NCI-H82 treated with DMSO at 0.1 percent for 48 hours (cell line): ENCODE data around the gene SIGMAR1.
A peak's percentile ranks its signal among the peaks of the same experiment; 100 is the strongest.
"Not testable (repeated sequence)": the region's sequence is repeated elsewhere in the genome, so short reads cannot be mapped to it uniquely, and the experiment has no call there.

Source experiments
- DNase-seq: peaks from one replicate; lab custom pipeline; 2025; ENCODE audit not compliant: unreplicated experiment; lab: John Stamatoyannopoulos, UW

Gene SIGMAR1

DNA sequence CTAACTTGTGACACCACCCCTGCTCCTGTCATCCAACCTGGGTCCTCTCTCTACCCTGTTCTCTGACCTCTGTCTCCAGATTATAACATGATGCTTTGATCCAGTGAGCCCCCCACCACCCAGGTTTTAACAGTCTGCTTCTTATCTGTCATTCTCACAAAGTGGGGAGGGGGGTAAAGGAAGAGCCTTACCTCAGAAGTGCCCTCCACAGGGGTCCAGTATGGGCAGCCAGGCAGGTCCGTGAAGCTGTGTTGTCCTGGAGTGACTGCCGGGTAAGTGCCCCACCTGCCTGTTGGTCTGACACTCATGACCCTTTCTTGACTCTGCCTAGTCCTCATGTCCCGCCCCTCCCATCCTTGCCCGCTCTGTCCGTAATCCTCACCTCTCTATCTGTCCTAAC is 17.8 kb upstream of the SIGMAR1 start:
- no peak for DNase-seq

- DNase-seq = peak; percentile 57
These were observed 16.9 kb upstream of the SIGMAR1 start for GRCh38 chr9:34654323-34655051.

DNA sequence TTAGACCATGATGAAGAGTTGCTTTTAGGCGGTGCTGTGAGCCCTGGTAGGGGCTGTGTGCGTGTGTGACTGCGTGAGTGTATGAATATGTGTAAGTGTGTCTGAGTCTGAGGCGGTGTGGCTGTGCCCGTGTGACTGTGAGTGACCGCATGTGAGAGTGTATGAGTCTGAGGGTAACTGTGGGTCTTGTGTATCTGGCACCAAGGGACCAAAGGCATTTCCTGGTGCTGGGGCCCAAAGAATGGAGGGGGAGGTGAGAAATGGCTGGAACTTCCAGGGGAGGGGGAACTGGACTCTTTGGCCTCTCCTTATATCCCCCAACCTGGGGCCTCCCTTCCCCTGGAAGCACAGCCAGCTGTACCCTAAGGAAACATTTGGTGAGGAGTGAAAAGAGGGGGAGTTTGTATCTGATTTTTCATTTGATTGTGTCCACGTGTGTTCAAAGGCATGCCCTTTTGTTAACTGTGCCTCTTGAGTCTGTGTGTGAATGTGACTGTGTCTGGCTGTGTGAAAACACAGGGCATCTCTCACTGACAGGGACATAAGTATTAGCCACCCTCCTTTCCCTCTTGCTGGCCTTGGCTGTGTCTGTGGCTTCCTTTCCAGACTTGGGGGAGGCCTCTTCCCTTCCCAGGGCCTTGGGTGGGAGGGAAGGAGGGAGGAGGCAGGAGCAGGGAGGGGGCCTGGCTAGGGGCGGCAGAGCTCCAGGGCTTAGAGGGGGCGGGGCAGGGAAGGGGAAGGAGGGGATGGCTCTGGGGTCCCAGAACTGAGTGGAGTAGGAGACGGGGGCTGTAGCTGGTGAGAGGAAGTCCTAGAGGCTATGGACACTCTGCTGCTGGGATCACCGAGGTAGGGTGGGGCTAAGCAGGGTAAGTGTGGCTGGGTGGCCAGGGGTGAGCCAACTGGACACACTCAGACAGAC is 15.8 kb upstream of the SIGMAR1 start:
- DNase-seq = peak; percentile 49

DNA sequence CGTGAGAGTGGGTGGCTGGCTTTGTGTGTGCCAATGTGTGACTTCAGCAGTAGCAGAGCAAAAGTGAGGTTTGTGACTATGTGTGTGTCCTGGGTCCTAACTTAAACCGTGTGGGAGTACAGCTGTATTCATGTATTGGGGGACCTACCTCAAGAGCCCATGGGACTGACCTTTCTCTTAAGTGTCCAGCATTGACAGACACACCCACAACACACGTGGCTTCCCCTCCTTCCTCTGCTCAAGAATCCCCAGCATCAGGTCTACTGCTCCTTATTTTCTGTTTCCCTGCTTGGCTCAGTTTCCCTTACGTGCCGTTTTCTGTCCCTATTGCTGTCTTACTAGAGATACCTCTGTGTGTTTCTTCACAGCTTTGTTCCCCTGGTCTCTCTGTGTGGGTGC is 15.0 kb upstream of the SIGMAR1 start:
- no peak for DNase-seq

DNA sequence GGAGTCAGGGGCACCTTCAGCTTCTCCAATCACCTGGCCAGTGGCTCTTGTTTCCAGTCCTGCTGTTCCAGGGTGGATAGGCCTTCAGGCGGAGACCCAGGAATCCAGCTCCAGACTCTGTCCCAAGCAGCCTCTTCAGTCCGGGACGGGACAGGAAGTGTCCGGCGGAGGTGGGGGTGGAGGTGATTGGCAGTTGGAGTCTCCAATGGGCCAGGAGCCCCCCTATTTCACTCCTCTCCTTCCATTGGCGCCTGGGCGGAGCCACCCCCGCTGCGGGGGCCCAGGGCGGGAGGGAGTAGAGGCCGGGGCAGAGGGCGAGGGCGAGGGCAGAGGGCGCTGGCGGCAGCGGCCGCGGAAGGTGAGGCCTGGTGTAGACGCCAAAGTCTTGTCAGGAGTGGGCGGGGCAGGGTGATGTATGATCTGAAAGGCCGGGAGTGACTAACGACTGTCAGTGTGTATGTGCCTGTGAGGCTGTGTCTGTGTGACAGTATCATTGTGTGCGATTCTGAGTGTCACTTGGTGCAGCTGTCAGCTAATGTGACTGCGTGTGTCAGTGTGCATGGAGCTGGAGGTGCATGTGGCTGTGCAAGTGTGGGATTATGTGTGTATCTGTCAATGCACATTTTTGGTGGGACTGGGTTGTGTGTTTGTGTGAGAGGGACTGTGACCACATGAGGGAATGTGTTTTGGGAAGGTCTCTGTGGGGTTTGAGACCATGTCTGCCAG is 14.5 kb upstream of the SIGMAR1 start, which contains the start of gene IL11RA:
Gene IL11RA, plus strand, starts transcription at position 310 of the 726 bp plus-strand sequence. CDS start 3,033 bp downstream, outside the sequence.
- DNase-seq = no peak

- DNase-seq = no peak
These were observed 13.7 kb upstream of the SIGMAR1 start for GRCh38 chr9:34651321-34651720.

- DNase-seq = no peak
These were observed 13.2 kb upstream of the SIGMAR1 start for GRCh38 chr9:34650816-34651215.

DNA sequence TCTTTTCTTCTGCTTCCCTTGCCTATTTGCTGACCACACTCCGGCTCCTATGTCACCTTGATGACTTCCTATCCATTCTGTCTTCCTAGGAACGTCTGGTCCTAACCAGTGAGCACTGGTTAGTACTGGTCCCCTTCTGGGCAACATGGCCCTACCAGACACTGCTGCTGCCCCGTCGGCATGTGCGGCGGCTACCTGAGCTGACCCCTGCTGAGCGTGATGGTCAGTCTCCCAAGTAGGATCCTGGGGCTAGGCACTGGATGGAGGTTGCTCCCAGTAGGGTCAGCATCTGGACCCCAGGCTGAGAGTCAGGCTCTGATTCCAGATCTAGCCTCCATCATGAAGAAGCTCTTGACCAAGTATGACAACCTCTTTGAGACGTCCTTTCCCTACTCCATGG is 11.1 kb upstream of the SIGMAR1 start:
- no peak for DNase-seq

DNA sequence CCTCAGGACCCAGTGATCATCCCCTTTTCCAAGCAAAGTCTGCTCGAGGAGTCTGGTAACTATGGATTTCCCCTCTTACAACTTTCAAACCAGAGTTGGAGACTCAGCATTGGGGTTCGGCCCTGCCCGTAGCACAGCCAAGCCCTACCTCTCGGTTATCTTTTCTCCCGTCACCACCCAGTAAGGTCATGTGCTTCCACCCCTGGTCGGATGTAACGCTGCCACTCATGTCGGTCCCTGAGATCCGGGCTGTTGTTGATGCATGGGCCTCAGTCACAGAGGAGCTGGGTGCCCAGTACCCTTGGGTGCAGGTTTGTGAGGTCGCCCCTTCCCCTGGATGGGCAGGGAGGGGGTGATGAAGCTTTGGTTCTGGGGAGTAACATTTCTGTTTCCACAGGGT is 10.1 kb upstream of the SIGMAR1 start:
- no peak for DNase-seq

GRCh38 chr9:34647084-34647403 is 9.5 kb upstream of the SIGMAR1 start:
- DNase-seq = no peak

DNA sequence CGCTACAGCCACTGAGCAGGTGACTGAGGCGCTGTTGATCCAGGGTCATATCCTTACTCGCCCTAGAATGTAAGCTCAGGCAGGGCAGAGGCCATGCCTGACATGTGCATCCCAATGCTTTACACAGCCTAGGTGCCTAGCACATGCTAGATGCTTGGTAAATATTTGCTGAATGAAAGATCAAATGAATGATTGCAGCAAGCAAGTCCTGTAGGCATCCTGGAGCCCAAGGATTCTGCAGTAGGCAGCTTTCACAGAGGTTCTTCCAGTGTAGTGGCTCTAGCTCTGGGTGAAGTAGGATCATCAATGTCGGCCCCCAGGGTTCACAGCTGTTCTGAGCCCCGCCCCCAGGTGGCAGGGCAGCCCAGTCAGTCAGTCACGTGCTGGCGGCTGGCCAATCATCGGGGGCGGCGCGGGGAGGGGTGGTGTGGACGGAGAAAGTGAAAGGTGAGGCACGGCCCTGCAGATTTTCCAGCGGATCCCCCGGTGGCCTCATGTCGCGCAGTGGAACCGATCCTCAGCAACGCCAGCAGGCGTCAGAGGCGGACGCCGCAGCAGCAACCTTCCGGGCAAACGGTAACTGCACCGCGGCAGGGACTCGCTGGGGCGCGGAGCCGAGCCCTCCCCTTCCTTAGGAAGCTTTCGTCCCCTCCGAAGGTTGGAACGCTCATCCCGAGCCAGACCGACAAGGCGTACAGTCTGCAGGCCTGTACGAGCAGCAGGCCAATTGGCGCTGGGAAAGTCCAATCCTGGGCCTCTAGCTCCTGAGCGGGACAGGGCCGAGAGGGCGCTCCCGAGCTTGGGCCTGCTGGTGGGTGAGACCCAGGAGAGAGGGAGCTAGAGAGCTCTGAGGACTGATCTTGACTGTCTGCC is 8.9 kb upstream of the SIGMAR1 start, which contains the start of gene GALT:
Gene GALT, plus strand, starts transcription at position 465 of the 873 bp plus-strand sequence. Its CDS starts 30 bp downstream, at position 495.
- peak; percentile 67 for DNase-seq

GRCh38 chr9:34644766-34645314 is 7.3 kb upstream of the SIGMAR1 start:
- DNase-seq = no peak

DNA sequence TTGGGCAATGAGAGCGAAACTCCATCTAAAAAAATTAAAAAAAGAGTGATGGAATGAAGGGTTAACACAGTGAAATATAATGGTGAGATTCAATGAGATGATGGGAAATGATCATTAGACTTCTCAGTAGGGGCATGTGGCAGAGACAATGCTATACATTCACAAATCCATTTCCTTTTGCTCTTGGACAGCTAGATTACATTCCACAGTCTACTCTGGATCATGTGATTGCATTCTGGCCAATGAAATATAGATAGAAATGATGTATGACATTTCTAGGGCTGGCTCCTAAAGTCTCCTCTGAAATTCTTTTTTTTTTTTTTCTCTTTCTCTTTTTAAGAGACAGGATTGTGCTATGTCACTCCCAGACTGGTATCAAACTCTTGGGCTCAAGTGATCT is 5.1 kb upstream of the SIGMAR1 start:
- no peak for DNase-seq

DNA sequence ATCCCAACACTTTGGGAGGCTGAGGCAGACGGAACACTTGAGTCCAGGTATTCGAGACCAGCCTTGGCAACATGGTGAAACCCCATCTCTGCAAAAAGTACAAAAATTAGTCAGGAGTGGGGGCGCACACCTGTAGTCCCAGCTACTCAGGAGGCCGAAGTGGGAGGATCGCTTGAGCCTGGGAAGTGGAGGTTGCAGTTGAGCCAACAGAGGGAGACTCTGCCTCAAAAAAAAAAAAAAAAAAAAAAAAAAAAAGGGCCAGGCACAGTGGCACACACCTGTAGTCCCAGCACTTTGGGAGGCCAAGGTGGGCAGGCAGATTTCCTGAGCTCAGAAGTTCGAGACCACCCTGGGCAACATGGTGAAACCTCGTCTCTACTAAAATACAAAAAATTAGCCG is 1.7 kb upstream of the SIGMAR1 start:
- not testable (repeated sequence) for DNase-seq

- DNase-seq = no peak
These were observed 505 bp upstream of the SIGMAR1 start for GRCh38 chr9:34638138-34638445.

- DNase-seq = no peak
These were observed 714 bp downstream of the SIGMAR1 start for GRCh38 chr9:34636791-34637355.

DNA sequence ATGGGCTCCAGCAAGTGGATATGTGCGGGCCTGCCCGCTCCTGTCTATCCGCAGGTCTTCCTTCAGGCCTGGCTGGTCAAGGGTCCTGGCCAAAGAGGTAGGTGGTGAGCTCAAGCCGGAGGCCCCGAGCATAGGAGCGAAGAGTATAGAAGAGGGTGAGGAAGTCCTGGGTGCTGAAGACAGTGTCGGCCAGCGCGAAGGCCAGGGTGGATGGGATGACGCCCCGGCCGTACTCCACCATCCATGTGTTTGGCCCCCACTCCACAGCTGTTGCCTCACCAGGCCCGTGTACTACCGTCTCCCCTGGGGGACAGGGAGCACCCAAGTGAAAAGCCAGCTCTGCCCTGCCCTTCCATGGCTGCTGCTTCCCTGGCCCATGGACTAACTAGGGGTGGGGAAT is 2.0 kb downstream of the SIGMAR1 start:
- no peak for DNase-seq

GRCh38 chr9:34634551-34635248 is 2.9 kb downstream of the SIGMAR1 start:
- DNase-seq = no peak

DNA sequence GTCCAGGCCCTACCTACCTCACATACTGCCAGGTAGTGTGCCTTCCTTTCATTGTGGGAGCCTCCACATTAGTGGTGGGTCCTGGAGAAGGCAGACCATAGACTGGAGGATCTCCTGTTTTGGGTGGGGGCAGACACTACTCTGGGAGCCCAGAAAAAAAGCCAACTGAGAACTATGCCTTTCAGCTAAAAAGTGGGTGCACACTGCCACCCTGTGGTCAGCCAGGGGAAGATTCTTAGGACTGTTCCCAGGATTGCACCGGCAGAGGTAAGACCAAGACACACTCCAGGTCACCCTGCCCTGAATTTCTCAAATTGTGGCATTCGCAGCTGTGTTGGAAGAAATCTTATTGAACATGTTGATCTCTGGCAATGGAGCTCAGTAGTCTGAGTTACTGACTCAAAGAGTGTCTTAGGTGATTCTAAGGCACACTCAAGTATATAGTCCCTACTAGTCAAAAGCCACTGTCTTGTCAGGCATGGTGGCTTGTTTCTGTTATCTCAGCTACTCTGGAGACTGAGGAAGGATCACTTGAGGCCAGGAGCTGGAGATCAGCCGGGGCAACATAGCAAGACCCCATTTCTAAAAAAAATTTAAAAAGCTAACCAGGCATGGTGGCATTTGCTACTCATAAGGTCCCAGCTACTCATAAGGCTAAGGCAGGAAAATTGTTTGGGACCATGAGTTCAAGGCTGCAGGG is 3.6 kb downstream of the SIGMAR1 start:
- DNase-seq = peak; percentile 65
